Neural progenitor cell (in vitro differentiated cells): Measurements from ENCODE around the gene GPR141.

Experiments used
- EZH2 ChIP-seq: fragments of 200-600 bp; sonication (generic); IDR thresholded peaks from 2 replicates; pipeline ENCODE4 v1.6.1; 2017; ENCODE audit warnings: antibody characterized with exemption, mild to moderate bottlenecking, moderate library complexity
- EZH2phosphoT487 ChIP-seq: fragments of 200-600 bp; sonication (generic); IDR thresholded peaks from 2 replicates; pipeline ENCODE4 v1.6.1; 2017; ENCODE audit warnings: antibody characterized with exemption
- TF ChIP-seq, protein P1 (sequence below): fragments of 200-600 bp; sonication (generic); IDR thresholded peaks from 2 replicates; pipeline ENCODE4 v1.5.1; 2017; ENCODE audit warnings: antibody characterized with exemption, mild to moderate bottlenecking

DNA sequence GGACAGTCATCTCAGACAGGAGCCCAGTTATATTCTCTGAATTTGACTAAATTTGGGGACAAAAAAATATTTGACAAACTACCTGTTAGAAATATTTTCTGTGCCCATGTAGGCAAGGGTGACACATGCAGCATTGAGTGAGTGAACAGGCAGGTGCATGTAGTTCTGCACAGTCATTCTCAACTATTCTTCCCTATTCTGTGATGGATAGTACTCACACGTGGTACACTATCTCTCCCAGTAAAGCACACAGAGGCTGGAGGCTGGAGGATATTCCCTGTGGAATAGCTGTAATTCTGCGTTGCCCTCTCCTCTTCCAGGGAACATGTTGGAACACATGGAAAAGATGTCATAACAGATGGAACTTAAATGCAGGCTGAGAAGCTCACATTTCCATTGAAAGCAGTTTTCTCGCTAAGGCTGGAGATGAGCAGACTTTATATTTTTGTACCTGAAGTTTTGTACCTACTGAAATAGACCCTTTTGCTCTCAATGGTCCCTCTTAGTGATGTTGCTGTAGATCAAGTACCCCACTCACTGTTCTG, 75.0 kb downstream of the GPR141 start:
- TF ChIP-seq EZH2phosphoT487 (no peak), EZH2 (no peak)
- TF ChIP-seq, protein P1, sequence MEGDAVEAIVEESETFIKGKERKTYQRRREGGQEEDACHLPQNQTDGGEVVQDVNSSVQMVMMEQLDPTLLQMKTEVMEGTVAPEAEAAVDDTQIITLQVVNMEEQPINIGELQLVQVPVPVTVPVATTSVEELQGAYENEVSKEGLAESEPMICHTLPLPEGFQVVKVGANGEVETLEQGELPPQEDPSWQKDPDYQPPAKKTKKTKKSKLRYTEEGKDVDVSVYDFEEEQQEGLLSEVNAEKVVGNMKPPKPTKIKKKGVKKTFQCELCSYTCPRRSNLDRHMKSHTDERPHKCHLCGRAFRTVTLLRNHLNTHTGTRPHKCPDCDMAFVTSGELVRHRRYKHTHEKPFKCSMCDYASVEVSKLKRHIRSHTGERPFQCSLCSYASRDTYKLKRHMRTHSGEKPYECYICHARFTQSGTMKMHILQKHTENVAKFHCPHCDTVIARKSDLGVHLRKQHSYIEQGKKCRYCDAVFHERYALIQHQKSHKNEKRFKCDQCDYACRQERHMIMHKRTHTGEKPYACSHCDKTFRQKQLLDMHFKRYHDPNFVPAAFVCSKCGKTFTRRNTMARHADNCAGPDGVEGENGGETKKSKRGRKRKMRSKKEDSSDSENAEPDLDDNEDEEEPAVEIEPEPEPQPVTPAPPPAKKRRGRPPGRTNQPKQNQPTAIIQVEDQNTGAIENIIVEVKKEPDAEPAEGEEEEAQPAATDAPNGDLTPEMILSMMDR, result no peak
